ENCODE data around the gene ALDH16A1. TPM values are rescaled to one million over a fixed set of nuclear protein-coding genes. Genes with fewer than 3 reads are reported as not detected.

ALDH16A1 gene
- total RNA-seq, 1 donor = 94.0 TPM

DNA sequence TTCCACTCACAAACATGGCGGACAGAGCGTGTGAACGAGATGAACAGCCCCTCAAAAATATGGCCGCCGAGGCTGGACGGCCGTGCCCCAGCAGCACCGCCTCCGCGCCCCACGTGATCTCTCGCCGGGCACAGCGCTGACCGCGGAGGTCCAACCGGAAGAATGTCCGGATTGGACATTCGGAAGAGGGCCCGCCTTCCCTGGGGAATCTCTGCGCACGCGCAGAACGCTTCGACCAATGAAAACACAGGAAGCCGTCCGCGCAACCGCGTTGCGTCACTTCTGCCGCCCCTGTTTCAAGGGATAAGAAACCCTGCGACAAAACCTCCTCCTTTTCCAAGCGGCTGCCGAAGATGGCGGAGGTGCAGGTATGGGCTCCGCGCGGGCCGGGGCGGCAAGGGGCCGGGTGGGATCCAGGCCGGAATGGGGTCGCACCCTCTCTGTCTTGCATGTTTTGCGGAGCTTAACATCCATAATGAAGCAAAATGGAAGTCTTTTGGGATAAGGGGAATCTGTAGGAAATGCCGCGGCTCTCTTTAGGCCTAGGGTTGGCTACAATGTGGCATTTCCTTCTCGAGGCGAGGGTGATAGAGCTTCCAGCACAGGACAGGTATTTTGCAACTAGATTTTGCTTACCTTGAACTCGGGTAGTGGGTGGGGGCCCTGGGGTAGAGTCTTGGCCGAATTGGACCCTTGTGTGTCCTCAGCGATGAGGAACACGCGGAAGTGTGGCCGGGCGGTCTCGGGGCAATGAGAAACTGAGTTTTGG is 34.4 kb downstream of the ALDH16A1 start, which contains the start of gene RPL13A:
Gene RPL13A (plus strand): TSS at position 332 of the 769 bp plus-strand sequence. CDS start 22 bp downstream, at position 354.
- DNase-seq (ENCODE audit: low read depth in 2 of 3, low spot score in 2 of 3) = peak; percentile 100

DNA sequence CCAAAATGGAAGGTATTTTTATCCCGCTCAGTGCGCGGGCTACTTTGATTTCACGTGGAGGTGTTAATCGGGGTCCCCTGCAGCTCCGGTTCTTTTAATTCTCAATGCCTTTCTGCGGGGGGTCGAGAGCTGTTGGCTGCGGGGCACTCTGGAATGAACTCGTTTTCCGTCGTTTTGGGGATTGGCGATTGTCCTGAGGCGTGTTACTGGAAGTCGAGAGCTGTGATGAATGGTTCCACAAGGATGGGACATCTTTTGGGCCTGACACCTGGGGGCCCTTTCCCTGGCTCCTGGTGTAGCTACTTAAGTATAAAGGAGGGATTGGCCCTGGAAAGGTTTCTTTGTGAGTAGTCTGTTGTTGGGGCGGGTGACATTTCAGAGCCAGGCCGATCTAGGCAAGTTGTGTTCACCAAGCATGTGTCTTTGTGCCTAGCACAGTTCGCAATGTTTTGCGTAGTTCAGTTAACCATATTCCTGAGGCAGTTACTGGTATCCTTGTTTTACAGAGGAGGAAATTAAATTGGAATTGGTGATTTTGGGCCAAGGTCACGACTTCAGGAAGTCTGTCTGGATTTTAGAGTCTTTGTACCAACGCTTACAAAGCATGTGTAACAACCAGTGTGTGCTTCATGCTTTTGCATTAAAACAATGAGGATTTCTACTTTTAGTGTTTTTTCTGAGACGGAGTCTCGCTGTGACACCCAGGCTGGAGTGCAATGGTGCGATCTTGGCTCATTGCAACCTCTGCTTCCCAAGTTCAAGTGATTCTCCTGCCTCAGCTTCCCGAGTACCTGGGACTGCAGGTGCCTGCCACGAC is 35.2 kb downstream of the ALDH16A1 start:
- DNase-seq (ENCODE audit: low read depth in 2 of 3, low spot score in 2 of 3) = no peak

DNA sequence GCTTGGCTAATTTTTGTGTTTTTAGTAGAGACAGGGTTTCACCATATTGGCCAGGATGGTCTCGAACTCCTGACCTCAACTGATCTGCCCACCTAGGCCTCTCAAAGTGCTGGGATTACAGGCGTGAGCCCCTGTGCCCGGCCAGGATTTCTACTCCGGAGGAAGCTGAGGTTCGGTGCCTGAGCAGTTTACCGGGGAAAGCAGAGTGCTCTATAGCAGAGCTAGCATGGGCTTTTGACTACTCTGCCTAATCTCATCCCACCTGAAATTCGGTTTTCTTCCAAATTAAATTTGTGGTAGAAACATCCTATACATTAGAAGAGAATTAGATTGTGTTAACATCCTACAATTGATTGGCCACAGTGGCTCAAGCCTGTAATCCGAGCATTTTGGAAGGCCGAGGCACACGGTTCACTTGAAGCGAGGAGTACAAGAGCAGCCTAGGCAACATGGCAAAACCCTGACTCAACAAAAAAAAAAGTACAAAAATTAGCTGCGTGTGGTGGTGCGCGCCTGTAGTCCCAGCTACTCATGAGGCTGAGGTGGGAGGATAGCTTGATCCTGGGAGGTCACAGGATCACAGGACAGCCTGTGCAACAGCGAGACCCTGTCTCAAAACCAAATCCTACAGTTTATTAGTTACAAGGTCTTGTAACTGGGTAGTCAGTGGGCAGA is 36.0 kb downstream of the ALDH16A1 start:
- no peak for DNase-seq (ENCODE audit: low read depth in 2 of 3, low spot score in 2 of 3)

DNA sequence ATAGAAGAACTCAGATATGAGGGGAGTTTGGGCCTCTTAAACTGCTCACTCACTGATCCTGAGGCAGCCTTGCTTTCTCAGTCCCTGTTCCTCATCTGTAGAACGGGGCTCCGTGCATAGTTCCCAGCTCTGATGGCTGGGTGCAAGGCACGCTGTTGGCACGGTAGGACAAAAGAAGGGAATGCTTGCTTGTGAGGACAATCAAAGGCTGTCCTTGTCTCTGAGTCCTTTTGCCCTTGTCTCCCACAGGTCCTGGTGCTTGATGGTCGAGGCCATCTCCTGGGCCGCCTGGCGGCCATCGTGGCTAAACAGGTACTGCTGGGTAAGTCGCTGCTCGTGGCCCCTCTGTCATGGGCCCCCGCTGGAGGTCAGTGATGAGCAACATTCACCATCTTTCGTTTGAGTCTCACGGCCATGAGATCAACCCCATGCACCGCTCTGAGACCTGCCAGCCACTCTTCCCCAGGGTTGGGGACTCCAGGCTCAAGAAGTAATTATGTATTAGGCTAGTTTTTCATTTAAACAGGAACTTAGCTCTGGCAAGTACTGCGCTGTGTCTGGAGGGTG is 36.7 kb downstream of the ALDH16A1 start:
- DNase-seq (ENCODE audit: low read depth in 2 of 3, low spot score in 2 of 3) = no peak

DNA sequence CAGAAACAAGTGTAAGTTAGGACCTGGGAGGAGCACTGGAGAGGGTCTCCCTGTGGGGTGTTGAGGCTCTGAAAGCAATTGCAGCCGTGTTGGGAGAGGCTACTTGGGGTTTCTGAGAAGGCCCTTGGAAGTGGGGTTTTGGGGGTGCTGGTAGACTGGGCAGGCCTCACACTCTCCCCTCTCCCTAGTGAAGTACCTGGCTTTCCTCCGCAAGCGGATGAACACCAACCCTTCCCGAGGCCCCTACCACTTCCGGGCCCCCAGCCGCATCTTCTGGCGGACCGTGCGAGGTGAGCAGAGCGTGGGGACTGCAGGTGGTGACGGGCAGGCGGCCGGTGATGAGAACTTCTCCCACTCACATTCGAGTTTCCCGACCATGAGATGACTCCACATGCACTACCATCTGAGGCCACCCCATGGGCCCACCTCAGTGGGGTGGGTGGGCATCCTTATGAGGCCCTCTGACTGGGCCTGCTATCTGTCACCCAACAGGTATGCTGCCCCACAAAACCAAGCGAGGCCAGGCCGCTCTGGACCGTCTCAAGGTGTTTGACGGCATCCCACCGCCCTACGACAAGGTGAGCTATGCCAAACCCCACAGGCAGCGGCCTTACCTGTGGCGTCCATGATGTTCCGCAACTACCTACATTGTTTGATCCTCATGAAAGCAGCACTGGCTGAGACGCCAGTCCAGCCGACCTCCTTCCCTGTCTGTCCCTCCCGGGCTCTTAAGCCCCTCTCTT is 37.4 kb downstream of the ALDH16A1 start:
- DNase-seq (ENCODE audit: low read depth in 2 of 3, low spot score in 2 of 3) = no peak

DNA sequence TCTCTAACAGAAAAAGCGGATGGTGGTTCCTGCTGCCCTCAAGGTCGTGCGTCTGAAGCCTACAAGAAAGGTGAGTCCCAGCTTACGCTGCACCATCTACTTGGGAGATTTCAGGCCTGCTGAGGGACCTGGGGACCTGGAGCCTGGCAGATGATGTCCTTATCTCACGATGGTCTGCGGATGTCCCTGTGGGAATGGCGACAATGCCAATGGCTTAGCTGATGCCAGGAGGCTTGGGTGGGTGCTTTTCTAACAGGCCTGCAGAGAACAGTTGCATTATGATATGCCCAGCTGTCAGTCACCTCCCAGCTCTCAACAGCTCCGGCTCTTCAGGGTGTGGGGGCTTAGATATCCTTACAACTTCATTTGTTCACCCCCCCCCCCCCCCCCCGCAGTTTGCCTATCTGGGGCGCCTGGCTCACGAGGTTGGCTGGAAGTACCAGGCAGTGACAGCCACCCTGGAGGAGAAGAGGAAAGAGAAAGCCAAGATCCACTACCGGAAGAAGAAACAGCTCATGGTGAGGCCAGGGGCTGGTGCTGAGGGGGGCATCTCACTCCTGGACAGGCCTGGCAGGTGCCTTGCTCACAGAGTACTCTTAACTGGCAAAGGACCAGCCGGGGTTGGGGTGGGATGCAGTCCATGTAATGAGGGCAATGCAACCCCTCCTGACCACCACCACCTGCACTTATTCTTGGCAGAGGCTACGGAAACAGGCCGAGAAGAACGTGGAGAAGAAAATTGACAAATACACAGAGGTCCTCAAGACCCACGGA is 38.2 kb downstream of the ALDH16A1 start:
- DNase-seq (ENCODE audit: low read depth in 2 of 3, low spot score in 2 of 3) = no peak

DNA sequence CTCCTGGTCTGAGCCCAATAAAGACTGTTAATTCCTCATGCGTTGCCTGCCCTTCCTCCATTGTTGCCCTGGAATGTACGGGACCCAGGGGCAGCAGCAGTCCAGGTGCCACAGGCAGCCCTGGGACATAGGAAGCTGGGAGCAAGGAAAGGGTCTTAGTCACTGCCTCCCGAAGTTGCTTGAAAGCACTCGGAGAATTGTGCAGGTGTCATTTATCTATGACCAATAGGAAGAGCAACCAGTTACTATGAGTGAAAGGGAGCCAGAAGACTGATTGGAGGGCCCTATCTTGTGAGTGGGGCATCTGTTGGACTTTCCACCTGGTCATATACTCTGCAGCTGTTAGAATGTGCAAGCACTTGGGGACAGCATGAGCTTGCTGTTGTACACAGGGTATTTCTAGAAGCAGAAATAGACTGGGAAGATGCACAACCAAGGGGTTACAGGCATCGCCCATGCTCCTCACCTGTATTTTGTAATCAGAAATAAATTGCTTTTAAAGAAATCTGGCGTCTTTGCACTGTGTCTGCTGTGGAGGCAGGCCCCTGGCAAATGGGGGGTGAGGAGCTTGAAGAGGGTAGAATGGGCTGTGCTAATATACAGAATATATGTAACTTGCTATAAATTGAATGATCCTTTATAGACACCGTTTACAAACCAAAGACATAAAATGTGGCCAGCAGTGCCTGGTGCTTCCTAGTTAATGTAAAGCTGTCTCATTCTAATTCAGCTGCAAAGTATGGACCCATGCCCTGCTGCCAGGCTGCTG is 39.0 kb downstream of the ALDH16A1 start:
- no peak for DNase-seq (ENCODE audit: low read depth in 2 of 3, low spot score in 2 of 3)

DNA sequence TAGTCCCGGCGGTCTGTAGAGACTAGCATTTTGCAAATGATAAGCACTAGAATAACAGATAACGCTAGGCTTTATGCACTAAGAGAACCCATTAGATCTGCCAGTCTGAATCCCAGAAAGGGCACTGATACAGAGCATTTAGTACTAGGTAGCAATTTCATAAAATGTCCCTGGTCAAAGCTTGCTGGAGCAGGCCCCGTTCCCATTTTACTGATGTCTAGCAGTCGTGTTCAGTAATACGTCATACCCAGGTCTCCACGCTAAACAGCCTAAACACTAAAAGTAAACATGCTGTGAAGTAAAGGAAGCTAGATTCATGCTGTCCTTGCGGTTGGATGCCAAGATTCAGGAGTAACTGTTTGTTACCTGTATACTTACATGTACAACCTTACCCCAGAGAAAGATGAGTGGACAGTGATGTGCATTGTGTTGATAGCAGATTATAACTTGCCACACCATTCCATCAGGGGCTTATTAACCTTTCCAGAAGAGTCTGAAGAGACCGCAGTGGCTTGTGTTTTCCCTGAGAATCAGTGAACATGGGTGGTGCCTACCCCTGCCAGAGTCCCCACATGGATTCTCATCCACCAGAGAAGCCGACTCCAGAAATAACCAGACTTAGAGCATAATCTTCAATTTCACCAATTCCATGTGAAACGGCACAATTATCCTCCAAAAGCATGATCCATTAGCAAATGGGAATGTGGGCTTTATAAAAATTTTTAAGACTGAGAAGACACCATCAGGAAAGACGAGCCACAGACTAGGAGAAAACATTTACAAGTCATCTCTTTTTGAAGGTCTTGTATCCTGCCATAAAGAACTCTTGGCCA is 39.8 kb downstream of the ALDH16A1 start:
- DNase-seq (ENCODE audit: low read depth in 2 of 3, low spot score in 2 of 3) = no peak

DNA sequence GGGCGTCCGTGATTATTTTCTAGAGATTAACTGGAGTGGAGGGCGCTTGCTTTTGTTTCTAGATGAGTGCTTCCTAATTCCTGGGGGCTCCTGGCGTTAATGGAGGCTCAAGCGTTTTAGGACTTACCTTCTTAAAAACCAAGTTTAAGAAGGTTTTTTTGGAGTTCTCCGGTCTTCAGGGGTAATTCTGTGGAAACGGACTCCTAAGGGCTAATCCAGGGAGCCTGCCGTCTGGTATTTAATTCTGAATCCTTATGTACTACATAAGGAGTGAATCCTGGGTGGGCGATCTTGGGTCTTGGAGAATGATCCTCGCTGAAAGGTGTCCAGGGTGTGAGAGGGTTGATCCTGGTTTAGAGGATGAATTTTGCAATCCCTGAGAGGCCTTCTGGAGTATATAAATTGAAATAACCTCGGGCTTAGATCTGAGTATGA is 43.6 kb downstream of the ALDH16A1 start:
- DNase-seq (ENCODE audit: low read depth in 2 of 3, low spot score in 2 of 3) = no peak

DNA sequence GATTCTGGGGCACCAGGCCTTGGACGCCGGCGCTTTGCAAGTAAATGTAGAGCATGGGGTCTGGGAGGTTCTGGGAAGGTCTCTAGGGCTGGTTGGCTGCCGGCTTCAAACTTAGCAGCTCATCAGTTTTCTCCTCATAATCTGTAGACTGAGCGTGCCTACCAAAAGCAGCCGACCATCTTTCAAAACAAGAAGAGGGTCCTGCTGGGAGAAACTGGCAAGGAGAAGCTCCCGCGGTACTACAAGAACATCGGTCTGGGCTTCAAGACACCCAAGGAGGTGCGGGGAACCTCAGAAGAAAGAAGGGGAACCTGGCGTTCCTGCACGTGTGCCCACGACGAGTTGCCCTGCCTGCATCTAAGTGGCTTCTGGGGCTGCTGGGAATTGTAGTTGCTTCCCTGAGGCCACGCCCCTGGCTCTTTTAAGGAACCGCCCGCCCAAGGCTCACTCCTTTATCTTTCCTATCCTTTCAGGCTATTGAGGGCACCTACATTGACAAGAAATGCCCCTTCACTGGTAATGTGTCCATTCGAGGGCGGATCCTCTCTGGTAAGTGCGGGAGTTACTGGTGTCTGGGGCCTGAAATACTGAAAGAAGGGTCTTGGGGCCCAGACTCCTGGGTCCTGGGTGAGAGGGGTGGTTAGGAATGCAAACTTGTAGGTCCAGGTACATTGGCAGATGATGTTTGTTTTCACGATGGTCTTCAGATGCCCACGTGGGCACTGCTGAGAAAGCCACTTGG is 44.2 kb downstream of the ALDH16A1 start:
- peak in 2 of 3 donors; percentile 82 to 91 for DNase-seq (ENCODE audit: low read depth in 2 of 3, low spot score in 2 of 3)

DNA sequence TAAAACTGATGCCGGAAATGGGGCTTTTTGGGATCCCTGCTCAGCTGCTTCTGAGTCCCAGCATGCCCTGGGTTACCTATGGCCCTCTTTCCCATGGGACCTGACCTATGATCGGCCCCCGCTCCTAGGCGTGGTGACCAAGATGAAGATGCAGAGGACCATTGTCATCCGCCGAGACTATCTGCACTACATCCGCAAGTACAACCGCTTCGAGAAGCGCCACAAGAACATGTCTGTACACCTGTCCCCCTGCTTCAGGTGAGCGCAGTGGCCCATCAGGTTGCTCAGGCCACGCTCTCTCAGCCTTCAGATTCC is 44.7 kb downstream of the ALDH16A1 start:
- DNase-seq (ENCODE audit: low read depth in 2 of 3, low spot score in 2 of 3) = no peak

DNA sequence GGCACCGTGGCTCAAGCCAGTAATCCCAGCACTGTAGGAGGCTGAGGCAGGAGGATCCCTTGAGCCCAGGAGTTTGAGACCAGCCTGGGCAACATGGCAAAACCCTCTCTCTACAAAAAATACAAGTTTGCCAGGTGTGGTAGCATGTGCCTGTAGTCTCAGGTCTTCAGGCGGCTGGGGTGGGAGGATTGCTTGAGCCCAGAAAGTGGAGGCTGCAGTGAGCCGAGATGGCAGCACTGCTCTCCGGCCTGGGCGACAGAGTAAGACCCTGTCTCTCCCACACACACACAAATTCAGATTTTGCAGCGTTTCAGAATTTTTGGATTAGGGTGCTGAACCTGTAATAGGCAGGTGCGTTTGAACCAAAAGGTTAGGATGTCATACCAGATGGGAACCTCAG is 45.5 kb downstream of the ALDH16A1 start:
- no peak for DNase-seq (ENCODE audit: low read depth in 2 of 3, low spot score in 2 of 3)

DNA sequence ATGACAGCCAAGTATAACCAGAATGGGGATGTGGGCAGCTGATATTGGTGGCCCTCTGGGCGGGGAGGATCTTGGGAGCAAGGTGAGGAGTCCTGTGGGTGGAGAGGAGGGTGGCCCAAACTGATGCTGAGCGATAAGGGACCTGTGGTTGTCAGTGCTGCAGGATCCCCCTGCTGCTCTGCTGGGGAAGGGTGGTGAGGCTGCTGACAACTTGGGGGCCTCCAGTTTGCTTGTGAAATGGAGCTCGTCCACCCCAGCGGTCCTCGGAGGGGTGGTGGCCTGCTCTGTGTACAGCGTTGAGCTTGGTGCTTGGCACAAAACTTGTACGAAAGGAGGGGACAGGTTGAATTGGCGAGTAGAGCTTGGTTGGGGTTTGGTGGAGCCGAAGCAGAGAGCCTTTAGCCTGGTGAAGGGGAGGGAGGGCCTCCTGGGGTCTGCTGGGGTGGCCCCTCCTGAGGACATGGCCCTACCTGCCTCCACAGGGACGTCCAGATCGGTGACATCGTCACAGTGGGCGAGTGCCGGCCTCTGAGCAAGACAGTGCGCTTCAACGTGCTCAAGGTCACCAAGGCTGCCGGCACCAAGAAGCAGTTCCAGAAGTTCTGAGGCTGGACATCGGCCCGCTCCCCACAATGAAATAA is 46.1 kb downstream of the ALDH16A1 start:
- no peak for DNase-seq (ENCODE audit: low read depth in 2 of 3, low spot score in 2 of 3)

DNA sequence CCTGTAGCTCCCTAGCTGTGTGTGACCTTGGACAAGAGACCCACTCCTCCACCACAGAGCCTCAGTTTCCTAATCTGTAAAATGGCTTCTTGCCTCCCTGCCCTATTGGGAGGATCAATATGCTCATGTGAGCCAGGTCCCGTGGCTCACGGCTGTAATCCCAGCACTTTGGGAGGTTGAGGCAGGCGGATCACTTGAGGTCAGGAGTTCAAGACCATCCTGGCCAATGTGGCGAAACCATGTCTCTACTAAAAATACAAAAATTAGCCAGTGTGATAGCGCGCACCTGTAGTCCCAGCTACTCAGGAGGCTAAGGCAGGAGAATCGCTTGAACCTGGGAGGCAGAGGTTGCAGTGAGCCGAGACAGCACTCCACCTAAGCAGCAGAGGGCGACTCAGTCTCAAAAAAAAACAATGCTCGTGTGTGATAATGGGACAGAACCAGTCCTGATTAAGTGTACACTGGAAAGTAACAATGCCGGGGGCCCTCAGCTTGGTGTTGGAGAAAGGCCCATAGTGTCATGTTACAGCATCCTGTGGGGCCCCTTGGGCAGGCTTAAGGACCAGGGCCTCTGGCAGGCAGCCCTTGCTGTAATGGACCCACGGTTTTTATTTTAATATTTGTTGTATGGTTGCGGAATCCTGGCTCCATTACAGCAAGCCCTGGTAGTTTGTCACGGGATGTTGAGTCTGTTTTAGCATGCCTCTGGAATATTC is 50.0 kb downstream of the ALDH16A1 start:
- peak in 1 of 3 donors; percentile 78 for DNase-seq (ENCODE audit: low read depth in 2 of 3, low spot score in 2 of 3)

DNA sequence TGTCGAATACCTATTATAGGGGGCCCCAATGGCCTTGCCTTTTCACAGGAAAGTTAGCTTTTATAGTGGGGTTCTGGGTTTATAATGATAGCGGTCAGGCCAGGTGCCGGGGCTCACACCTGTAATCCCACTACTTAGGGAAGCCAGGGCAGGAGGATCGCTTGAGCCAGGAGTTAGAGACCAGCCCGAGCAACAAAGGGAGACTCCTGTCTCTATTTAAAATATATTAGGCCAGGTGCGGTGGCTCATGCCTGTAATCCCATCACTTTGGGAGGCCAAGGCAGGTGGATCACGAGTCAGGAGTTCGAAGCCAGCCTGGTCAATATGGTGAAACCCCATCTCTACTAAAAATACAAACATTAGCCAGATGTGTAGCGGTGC is 50.5 kb downstream of the ALDH16A1 start:
- DNase-seq (ENCODE audit: low read depth in 2 of 3, low spot score in 2 of 3) = no peak

DNA sequence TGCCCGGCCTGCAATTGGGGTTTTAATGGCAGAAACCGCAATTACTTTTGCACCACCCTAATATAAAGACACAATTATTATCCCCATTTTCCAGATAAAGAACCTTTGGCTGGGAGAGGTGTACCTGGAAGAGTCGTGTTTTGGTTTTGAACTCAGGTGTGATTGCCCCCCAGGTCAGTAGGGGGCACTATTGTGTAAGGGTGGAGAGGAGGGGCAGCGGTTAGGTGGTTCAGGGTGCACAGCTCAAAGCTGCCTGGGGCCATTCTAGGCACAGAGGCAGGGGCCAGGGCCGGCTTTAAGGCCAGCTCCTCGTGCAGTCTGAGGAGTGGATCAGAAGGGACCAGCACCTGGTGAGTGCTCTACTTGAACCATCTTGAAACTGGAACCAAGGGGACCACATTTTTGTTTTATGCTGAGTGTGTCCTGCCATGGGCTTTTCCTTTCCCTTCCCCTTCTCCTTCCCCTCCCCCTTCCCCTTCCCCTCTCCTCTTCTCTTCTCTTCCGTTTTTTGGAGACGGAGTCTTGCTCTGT is 53.6 kb downstream of the ALDH16A1 start:
- peak; percentile 70 to 83 (median 72) for DNase-seq (ENCODE audit: low read depth in 2 of 3, low spot score in 2 of 3)

Data from hematopoietic multipotent progenitor cell (in vitro differentiated cells).